ENCODE results near the gene CLTB. TPM values are rescaled to one million over a fixed set of nuclear protein-coding genes. Genes with fewer than 3 reads are reported as not detected.

Gene CLTB
- total RNA-seq, 2 experiments from 2014 or later: 69.5 to 73.2 TPM

GRCh38 chr5:176353533-176353932 lies 62.8 kb downstream of the CLTB start:
- Mint-ChIP-seq H3K4me1 (ENCODE audit: low read depth) (peaks cover 33% of the 10 kb centered on the region), H3K36me3 (ENCODE audit: low read depth) (peaks cover 98% of the 10 kb centered on the region), H3K27ac (peak overlapping the region; percentile 22), H3K9me3 (no peaks in the 10 kb centered on the region), H3K4me3 (no peak overlapping the region), H3K27me3 (no peaks in the 10 kb centered on the region)
- no peak overlapping the region for H3K27ac ChIP-seq (ENCODE audit: low read depth in 1 of 2, low read length in 2 of 2)
- ATAC-seq (ENCODE audit: poor library complexity) (no peak), DNase-seq (no peak)
- H3K27me3 ChIP-seq (ENCODE audit: control insufficient read depth in 1 of 2, insufficient read depth in 2 of 2, low read length in 2 of 2): no peaks in the 10 kb centered on the region
- POLR2A ChIA-PET: no interaction called here
- TF ChIP-seq CTCF (IDR thresholded peaks at IDR 0.05): no peak
- no peak overlapping the region for H3K4me3 ChIP-seq (ENCODE audit: low read length)
- H3K36me3 ChIP-seq (ENCODE audit: insufficient read depth, low read length): peaks cover 94% of the 10 kb centered on the region
- peaks cover 3% of the 10 kb centered on the region for H3K4me1 ChIP-seq (ENCODE audit: insufficient read depth, low read length)
- H3K9me3 ChIP-seq (ENCODE audit: control insufficient read depth in 1 of 2, insufficient read depth in 1 of 2, low read length in 2 of 2): no peaks in the 10 kb centered on the region
- intact Hi-C loops (cut with DNase I, micrococcal nuclease): no loop called here
- CTCF ChIA-PET: no interaction called here

- no peaks in the 10 kb centered on the region for H3K27me3 Mint-ChIP-seq
- Histone ChIP-seq H3K9me3 (ENCODE audit: control insufficient read depth in 1 of 2, insufficient read depth in 1 of 2, low read length in 2 of 2) (no peaks in the 10 kb centered on the region), H3K4me1 (ENCODE audit: insufficient read depth, low read length) (peaks cover 3% of the 10 kb centered on the region), H3K27me3 (ENCODE audit: control insufficient read depth in 1 of 2, insufficient read depth in 2 of 2, low read length in 2 of 2) (no peaks in the 10 kb centered on the region), H3K4me3 (ENCODE audit: low read length) (no peak overlapping the region), H3K36me3 (ENCODE audit: insufficient read depth, low read length) (peaks cover 98% of the 10 kb centered on the region), H3K27ac (ENCODE audit: low read depth in 1 of 2, low read length in 2 of 2) (no peak overlapping the region)
- ChIA-PET CTCF (interaction anchor here (0.7 kb wide), 1 partner anchor 120 kb away, joined by 4 read pairs; no protein-coding TSS in a partner anchor), POLR2A (interaction anchor here (1.7 kb wide), 1 partner anchor 9 kb away, joined by 9 read pairs; the partner anchor contains the start of gene KIAA1191)
- DNase-seq (no peak), ATAC-seq (ENCODE audit: poor library complexity) (no peak)
- H3K4me1 Mint-ChIP-seq (ENCODE audit: low read depth): peaks cover 22% of the 10 kb centered on the region
- H3K9me3 Mint-ChIP-seq: no peaks in the 10 kb centered on the region
- H3K27ac Mint-ChIP-seq: peak overlapping the region; percentile 22
- TF ChIP-seq CTCF (IDR thresholded peaks at IDR 0.05): no peak
- H3K4me3 Mint-ChIP-seq: no peak overlapping the region
- intact Hi-C loops (cut with DNase I, micrococcal nuclease): no loop called here
- H3K36me3 Mint-ChIP-seq (ENCODE audit: low read depth): peaks cover 98% of the 10 kb centered on the region
These were observed 64.0 kb downstream of the CLTB start for GRCh38 chr5:176352116-176352878.

GRCh38 chr5:176350416-176350815 lies 65.9 kb downstream of the CLTB start:
- intact Hi-C loops (cut with DNase I, micrococcal nuclease): no loop called here
- H3K4me3 Mint-ChIP-seq: no peak overlapping the region
- TF ChIP-seq CTCF (IDR thresholded peaks at IDR 0.05): no peak
- POLR2A ChIA-PET: no interaction called here
- no peak for ATAC-seq (ENCODE audit: poor library complexity)
- H3K27me3 ChIP-seq (ENCODE audit: control insufficient read depth in 1 of 2, insufficient read depth in 2 of 2, low read length in 2 of 2): no peaks in the 10 kb centered on the region
- H3K4me1 ChIP-seq (ENCODE audit: insufficient read depth, low read length): peaks cover 3% of the 10 kb centered on the region
- peak overlapping the region; percentile 14 for H3K27ac Mint-ChIP-seq
- CTCF ChIA-PET: no interaction called here
- H3K36me3 ChIP-seq (ENCODE audit: insufficient read depth, low read length): peaks cover 98% of the 10 kb centered on the region
- H3K9me3 Mint-ChIP-seq: no peaks in the 10 kb centered on the region
- peaks cover 21% of the 10 kb centered on the region for H3K4me1 Mint-ChIP-seq (ENCODE audit: low read depth)
- no peak overlapping the region for H3K4me3 ChIP-seq (ENCODE audit: low read length)
- H3K27ac ChIP-seq (ENCODE audit: low read depth in 1 of 2, low read length in 2 of 2): no peak overlapping the region
- no peak for DNase-seq
- H3K27me3 Mint-ChIP-seq: no peaks in the 10 kb centered on the region
- H3K36me3 Mint-ChIP-seq (ENCODE audit: low read depth): peaks cover 98% of the 10 kb centered on the region
- no peaks in the 10 kb centered on the region for H3K9me3 ChIP-seq (ENCODE audit: control insufficient read depth in 1 of 2, insufficient read depth in 1 of 2, low read length in 2 of 2)
